GM12878 (cell line): ENCODE data around the gene SLC38A7. TPM values are rescaled to one million over a fixed set of nuclear protein-coding genes. Genes with fewer than 3 reads are reported as not detected.

Experiments used
- ATAC-seq: fragments of 200-7000 bp; cut with Tn5 transposase; 3 replicates; pipeline ENCODE4 v1.9.1; 2020; ENCODE audit warnings: mild to moderate bottlenecking, moderate library complexity
- BruUV-seq: library from RNA; stranded (reverse); fragments of 400-500 nt; replicated peaks from 2 replicates; lab custom pipeline; 2021; lab: Mats Ljungman, UMichigan
- CTCF ChIA-PET: fragments of 300-600 bp; sonication (Branson Sonifier 250); formaldehyde crosslinking; extraction: SDS; loops from one replicate; lab custom pipeline; 2021; ENCODE audit warnings: inconsistent platforms; lab: Yijun Ruan, JAX
- POLR2A ChIA-PET: fragments of 350-600 bp; formaldehyde crosslinking; extraction: SDS; loops from one replicate; lab custom pipeline; 2021; ENCODE audit warnings: inconsistent platforms; lab: Charles Lee
- RAD21 ChIA-PET: fragments of 300-600 bp; sonication (Branson Sonifier 250); formaldehyde crosslinking; loops from one replicate; lab custom pipeline; 2023; ENCODE audit warnings: antibody characterized with exemption; ENCODE audit not compliant: unreplicated experiment; lab: Charles Lee
- SMC1A ChIA-PET: fragments of 300-600 bp; sonication (Branson Sonifier 250); formaldehyde crosslinking; loops from one replicate; lab custom pipeline; 2023; ENCODE audit not compliant: unreplicated experiment, uncharacterized antibody; lab: Charles Lee
- DNase-seq: peaks from one replicate; pipeline ENCODE4 v3.0.0-alpha.2; 2011; ENCODE audit warnings: low read depth, low spot score
- FAIRE-seq: peaks from 3 replicates; lab custom pipeline; 2011; peaks lifted over from hg19 to GRCh38; lab: Jason Lieb, UNC
- H2AFZ ChIP-seq: 2 replicates; pipeline ENCODE4 v1.6.0; 2011; ENCODE audit warnings: low read depth, low read length, control low read depth; ENCODE audit not compliant: control insufficient read depth
- H3K27ac ChIP-seq: 2 replicates; pipeline ENCODE4 v1.5.1; 2011; ENCODE audit warnings: control low read depth; ENCODE audit not compliant: control insufficient read depth, insufficient read depth
- H3K27me3 ChIP-seq, 2 experiments: replicated peaks in 1 of 2; 2 replicates each; pipeline versions ENCODE4 v1.6.0 to v1.6.1; 2011; ENCODE audit warnings: low read length in 1 of 2; ENCODE audit not compliant: control insufficient read depth in 2 of 2, insufficient read depth in 2 of 2
- H3K36me3 ChIP-seq, 2 experiments: 2 replicates each; pipeline ENCODE4 v1.5.1; 2011; ENCODE audit warnings: low read length in 1 of 2; ENCODE audit not compliant: control insufficient read depth in 2 of 2, insufficient read depth in 2 of 2
- H3K4me1 ChIP-seq: 2 replicates; pipeline ENCODE4 v1.6.1; 2011; ENCODE audit warnings: mild to moderate bottlenecking, low read length, moderate library complexity, mixed read lengths; ENCODE audit not compliant: control insufficient read depth, insufficient read depth
- H3K4me2 ChIP-seq: 2 replicates; pipeline ENCODE4 v1.6.0; 2011; ENCODE audit warnings: control low read depth; ENCODE audit not compliant: control insufficient read depth, insufficient read depth
- H3K4me3 ChIP-seq: fragments of 200-600 bp; sonication (generic); 2 replicates; pipeline ENCODE4 v1.5.1; 2016
- H3K79me2 ChIP-seq: 2 replicates; pipeline ENCODE4 v1.6.0; 2011; ENCODE audit warnings: low read length; ENCODE audit not compliant: control insufficient read depth, insufficient read depth
- H3K9ac ChIP-seq: 2 replicates; pipeline ENCODE4 v1.8.0; 2011; ENCODE audit warnings: low read length, control low read depth, mixed read lengths; ENCODE audit not compliant: control insufficient read depth, insufficient read depth
- H3K9me3 ChIP-seq: replicated peaks from 3 replicates; pipeline ENCODE4 v1.5.1; 2011; ENCODE audit warnings: mild to moderate bottlenecking, low read length; ENCODE audit not compliant: control insufficient read depth, insufficient read depth
- H4K20me1 ChIP-seq: 2 replicates; pipeline ENCODE4 v1.6.0; 2011; ENCODE audit not compliant: control insufficient read depth, insufficient read depth
- MEF2A ChIP-seq: IDR thresholded peaks from 2 replicates; pipeline ENCODE4 v1.6.1; 2011; ENCODE audit warnings: low read depth, mild to moderate bottlenecking, low read length, moderate library complexity; ENCODE audit not compliant: insufficient read depth
- MTA2 ChIP-seq: fragments of 450-650 bp; IDR thresholded peaks from 2 replicates; pipeline ENCODE4 v1.6.1; 2016; ENCODE audit warnings: low read depth, mild to moderate bottlenecking, moderate library complexity
- NFYA ChIP-seq: IDR thresholded peaks from 2 replicates; pipeline ENCODE4 v1.6.1; 2011; ENCODE audit warnings: low read depth, mild to moderate bottlenecking, low read length, improper control_type of control experiment, borderline replicate concordance
- NR2F1 ChIP-seq: fragments of 450-650 bp; conservative IDR thresholded peaks from 2 replicates; pipeline ENCODE4 v1.6.1; 2017; ENCODE audit warnings: mild to moderate bottlenecking
- POLR2AphosphoS2 ChIP-seq: IDR thresholded peaks from 2 replicates; pipeline ENCODE4 v1.6.1; 2011; ENCODE audit warnings: low read depth, mild to moderate bottlenecking, low read length, improper control_type of control experiment, moderate library complexity
- SPI1 ChIP-seq: IDR thresholded peaks from 2 replicates; pipeline ENCODE4 v1.6.1; 2011; ENCODE audit warnings: low read depth, mild to moderate bottlenecking, low read length, moderate library complexity, borderline replicate concordance; ENCODE audit not compliant: insufficient read depth
- WRNIP1 ChIP-seq: IDR thresholded peaks from 2 replicates; pipeline ENCODE4 v1.6.1; 2011; ENCODE audit warnings: low read depth, low read length, improper control_type of control experiment, borderline replicate concordance
- ZNF207 ChIP-seq: fragments of 450-650 bp; IDR thresholded peaks from 2 replicates; pipeline ENCODE4 v1.6.1; 2014; ENCODE audit warnings: antibody characterized with exemption, mild to moderate bottlenecking, borderline replicate concordance
- ZNF24 ChIP-seq: fragments of 450-650 bp; IDR thresholded peaks from 2 replicates; pipeline ENCODE4 v1.6.1; 2017; ENCODE audit warnings: antibody characterized with exemption, mild to moderate bottlenecking
- WGBS: methylation state at CpG from one replicate; pipeline ENCODE4 v1.1.6; 2016; ENCODE audit warnings: low lambda C conversion rate; ENCODE audit not compliant: insufficient replicate concordance, insufficient coverage; ENCODE audit errors: missing lambda C conversion rate; 5-methylcytosine and 5-hydroxymethylcytosine counted together
- in situ Hi-C: fragments of 300-500 bp; cut with MboI; formaldehyde crosslinking; loops from 9 replicates; pipeline ENCODE4 v1.14.3; 2018; ENCODE audit warnings: mixed read lengths
- intact Hi-C: fragments of 100-400 bp; cut with micrococcal nuclease; formaldehyde crosslinking; loops from one replicate; pipeline ENCODE4 v1.14.2; 2022; ENCODE audit not compliant: unreplicated experiment
- polyA plus RNA-seq, 11 experiments: library from polyadenylated mRNA; depleted of rRNA in 4 of 11; unstranded in 6 of 11; stranded (reverse) in 5 of 11; fragments of >200 nt; fragmentation: Nextera tagmentation in 4 of 11; fragmentation: Illumina TruSeq in 1 of 11; extraction: Ambion mirVana in 4 of 11; extraction: Trizol in 1 of 11; gene quantifications; 1 replicate in 1 of 11; 2 replicates in 10 of 11; pipeline versions ENCODE4 v1.2.1 to v1.2.3, GENCODE V29; 2011 to 2016; ENCODE audit warnings: inconsistent platforms in 2 of 11, missing spikeins in 2 of 11, low read depth in 1 of 11
- total RNA-seq, 4 experiments: library from RNA; depleted of rRNA in 3 of 4; stranded (reverse); fragments of >200 nt in 3 of 4; fragmentation: Illumina TruSeq in 1 of 4; extraction: Trizol in 1 of 4; gene quantifications; 2 replicates each; pipeline versions ENCODE4 v1.2.1 to v1.2.3, GENCODE V29; 2013 to 2021
- TF ChIP-seq, protein P1 (sequence below): fragments of 450-650 bp; IDR thresholded peaks from 2 replicates; pipeline ENCODE4 v1.6.1; 2017; ENCODE audit warnings: borderline replicate concordance
- TF ChIP-seq, protein P2 (sequence below): IDR thresholded peaks from 2 replicates; pipeline ENCODE4 v1.6.1; 2012; ENCODE audit warnings: low read length, inconsistent platforms
- TF ChIP-seq, protein P3 (sequence below): IDR thresholded peaks from 2 replicates; pipeline ENCODE4 v1.6.1; 2011; ENCODE audit warnings: low read depth, mild to moderate bottlenecking, low read length, moderate library complexity, borderline replicate concordance; ENCODE audit errors: extremely low read depth

SLC38A7 gene
- total and polyA plus RNA-seq, 10 of the 15 experiments (the other 5 are each of a cell fraction or from before 2014, with no cell fraction given): 1.4 to 7.8 (median 4.7) TPM

DNA sequence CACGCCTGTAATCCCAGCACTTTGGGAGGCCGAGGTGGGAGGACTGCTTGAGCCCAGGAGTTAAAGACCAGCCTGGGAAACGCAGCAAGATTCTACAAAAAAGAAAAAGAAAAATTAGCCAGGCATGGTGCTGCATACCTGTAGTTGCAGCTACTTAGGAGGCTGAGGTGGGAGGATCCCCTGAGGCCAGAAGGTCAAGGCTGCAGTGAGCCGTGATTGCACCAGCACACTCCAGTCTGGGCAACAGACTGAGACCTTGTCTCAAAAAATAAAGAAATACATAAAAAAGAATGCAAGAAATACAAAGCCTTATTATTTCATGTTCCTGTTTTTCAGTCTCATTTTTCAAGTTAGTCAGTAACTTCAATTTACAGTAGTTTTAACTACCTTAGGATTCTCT is 49.1 kb downstream of the SLC38A7 start:
- H3K4me2 ChIP-seq: no peak overlapping the region
- H4K20me1 ChIP-seq: no peaks in the 10 kb centered on the region
- ATAC-seq (no peak), FAIRE-seq (no peak), DNase-seq (no peak)
- no peak overlapping the region for H3K9ac ChIP-seq
- no peaks in the 10 kb centered on the region for H3K79me2 ChIP-seq
- ChIA-PET SMC1A (interaction anchor here (1.2 kb wide), 1 partner anchor 10 kb away, joined by 3 read pairs; no protein-coding TSS in a partner anchor), CTCF (interaction anchor here (1.3 kb wide), 1 partner anchor 26 kb away, joined by 4 read pairs; no protein-coding TSS in a partner anchor), POLR2A (no interaction called here), RAD21 (no interaction called here)
- 34% methylated on average over 4 of the region's 4 CpGs for WGBS
- BruUV-seq: no TSS peak
- H2AFZ ChIP-seq: no peak overlapping the region
- H3K9me3 ChIP-seq: no peaks in the 10 kb centered on the region
- H3K27ac ChIP-seq: no peak overlapping the region
- TF ChIP-seq, protein P1, sequence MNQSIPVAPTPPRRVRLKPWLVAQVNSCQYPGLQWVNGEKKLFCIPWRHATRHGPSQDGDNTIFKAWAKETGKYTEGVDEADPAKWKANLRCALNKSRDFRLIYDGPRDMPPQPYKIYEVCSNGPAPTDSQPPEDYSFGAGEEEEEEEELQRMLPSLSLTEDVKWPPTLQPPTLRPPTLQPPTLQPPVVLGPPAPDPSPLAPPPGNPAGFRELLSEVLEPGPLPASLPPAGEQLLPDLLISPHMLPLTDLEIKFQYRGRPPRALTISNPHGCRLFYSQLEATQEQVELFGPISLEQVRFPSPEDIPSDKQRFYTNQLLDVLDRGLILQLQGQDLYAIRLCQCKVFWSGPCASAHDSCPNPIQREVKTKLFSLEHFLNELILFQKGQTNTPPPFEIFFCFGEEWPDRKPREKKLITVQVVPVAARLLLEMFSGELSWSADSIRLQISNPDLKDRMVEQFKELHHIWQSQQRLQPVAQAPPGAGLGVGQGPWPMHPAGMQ: no peak
- 0 out of 2 replicates have a peak, but pooled peaks have one; percentile 19 for TF ChIP-seq NR2F1
- H3K4me1 ChIP-seq: no peaks in the 10 kb centered on the region; the same call in 1 of the 2 replicates
- no peaks in the 10 kb centered on the region; a peak in 1 of 4 replicates for H3K27me3 ChIP-seq
- no peak overlapping the region for H3K4me3 ChIP-seq
- intact Hi-C loops: no loop called here
- in situ Hi-C loops: loop anchor here (10.0 kb wide), 1 partner anchor 241 kb away; the partner anchor contains the start of gene GINS3
- no peaks in the 10 kb centered on the region for H3K36me3 ChIP-seq

DNA sequence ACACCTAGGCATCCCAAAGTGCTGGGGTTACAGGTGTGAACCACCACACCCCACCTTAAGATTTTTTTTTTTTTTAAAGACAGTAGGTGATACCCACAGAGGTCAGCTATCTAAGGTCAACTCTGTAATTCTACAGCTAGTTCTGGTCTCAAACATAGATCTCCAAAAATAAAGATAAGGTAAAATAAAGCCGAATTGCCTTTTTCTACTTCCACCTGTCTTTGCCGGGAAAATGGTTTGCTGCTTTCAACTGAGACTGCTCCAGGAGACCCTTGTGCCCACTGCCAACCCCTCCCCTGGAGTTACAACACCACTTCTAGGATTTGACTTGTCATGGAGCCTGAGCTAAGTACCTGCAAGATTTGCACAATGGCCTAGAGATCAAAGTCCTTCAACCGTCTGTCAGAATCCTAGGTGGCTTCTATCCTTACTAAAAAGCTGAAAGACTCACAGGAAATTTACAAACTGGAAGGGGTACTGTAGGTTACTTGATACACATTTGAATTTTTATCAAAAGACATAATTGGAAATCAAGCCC is 50.2 kb downstream of the SLC38A7 start:
- no peak overlapping the region for H3K4me3 ChIP-seq
- H3K9me3 ChIP-seq: no peaks in the 10 kb centered on the region
- peaks cover 3% of the 10 kb centered on the region for H3K79me2 ChIP-seq
- intact Hi-C loops (loop anchor here (5.0 kb wide), 1 partner anchor 242 kb away; the partner anchor contains the start of gene GINS3), in situ Hi-C loops (loop anchor here (10.0 kb wide), 1 partner anchor 240 kb away; the partner anchor contains the start of gene GINS3)
- SMC1A ChIA-PET: interaction anchor here (1.2 kb wide), 1 partner anchor 46 kb away, joined by 3 read pairs; no protein-coding TSS in a partner anchor
- H3K27ac ChIP-seq: no peak overlapping the region
- no peak overlapping the region for H2AFZ ChIP-seq
- 59% methylated on average over 3 of the region's 3 CpGs for WGBS
- DNase-seq (no peak), ATAC-seq (no peak), FAIRE-seq (no peak)
- H3K36me3 ChIP-seq: no peaks in the 10 kb centered on the region
- CTCF ChIA-PET: interaction anchor here (0.6 to 1.3 kb wide), 2 partner anchors 27 to 296 kb away, joined by 3 to 4 read pairs; no protein-coding TSS in a partner anchor
- POLR2A ChIA-PET: no interaction called here
- BruUV-seq: no TSS peak
- H3K27me3 ChIP-seq: no peaks in the 10 kb centered on the region; a peak in 1 of 4 replicates
- H3K4me1 ChIP-seq: no peaks in the 10 kb centered on the region; the same call in 1 of the 2 replicates
- H4K20me1 ChIP-seq: no peaks in the 10 kb centered on the region
- RAD21 ChIA-PET: no interaction called here
- H3K4me2 ChIP-seq: no peak overlapping the region
- no peak overlapping the region for H3K9ac ChIP-seq
- TF ChIP-seq ZNF24: no peak
- no peak for TF ChIP-seq NFYA
- no peak for TF ChIP-seq SPI1
- TF ChIP-seq, protein P2, sequence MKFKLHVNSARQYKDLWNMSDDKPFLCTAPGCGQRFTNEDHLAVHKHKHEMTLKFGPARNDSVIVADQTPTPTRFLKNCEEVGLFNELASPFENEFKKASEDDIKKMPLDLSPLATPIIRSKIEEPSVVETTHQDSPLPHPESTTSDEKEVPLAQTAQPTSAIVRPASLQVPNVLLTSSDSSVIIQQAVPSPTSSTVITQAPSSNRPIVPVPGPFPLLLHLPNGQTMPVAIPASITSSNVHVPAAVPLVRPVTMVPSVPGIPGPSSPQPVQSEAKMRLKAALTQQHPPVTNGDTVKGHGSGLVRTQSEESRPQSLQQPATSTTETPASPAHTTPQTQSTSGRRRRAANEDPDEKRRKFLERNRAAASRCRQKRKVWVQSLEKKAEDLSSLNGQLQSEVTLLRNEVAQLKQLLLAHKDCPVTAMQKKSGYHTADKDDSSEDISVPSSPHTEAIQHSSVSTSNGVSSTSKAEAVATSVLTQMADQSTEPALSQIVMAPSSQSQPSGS: no peak
- no peak for TF ChIP-seq WRNIP1
- TF ChIP-seq ZNF207: no peak
- no peak for TF ChIP-seq MTA2
- no peak for TF ChIP-seq POLR2AphosphoS2
- no peak for TF ChIP-seq MEF2A
- TF ChIP-seq, protein P3, sequence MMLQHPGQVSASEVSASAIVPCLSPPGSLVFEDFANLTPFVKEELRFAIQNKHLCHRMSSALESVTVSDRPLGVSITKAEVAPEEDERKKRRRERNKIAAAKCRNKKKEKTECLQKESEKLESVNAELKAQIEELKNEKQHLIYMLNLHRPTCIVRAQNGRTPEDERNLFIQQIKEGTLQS: no peak
